ENCODE results near the gene ATAT1.

DNA sequence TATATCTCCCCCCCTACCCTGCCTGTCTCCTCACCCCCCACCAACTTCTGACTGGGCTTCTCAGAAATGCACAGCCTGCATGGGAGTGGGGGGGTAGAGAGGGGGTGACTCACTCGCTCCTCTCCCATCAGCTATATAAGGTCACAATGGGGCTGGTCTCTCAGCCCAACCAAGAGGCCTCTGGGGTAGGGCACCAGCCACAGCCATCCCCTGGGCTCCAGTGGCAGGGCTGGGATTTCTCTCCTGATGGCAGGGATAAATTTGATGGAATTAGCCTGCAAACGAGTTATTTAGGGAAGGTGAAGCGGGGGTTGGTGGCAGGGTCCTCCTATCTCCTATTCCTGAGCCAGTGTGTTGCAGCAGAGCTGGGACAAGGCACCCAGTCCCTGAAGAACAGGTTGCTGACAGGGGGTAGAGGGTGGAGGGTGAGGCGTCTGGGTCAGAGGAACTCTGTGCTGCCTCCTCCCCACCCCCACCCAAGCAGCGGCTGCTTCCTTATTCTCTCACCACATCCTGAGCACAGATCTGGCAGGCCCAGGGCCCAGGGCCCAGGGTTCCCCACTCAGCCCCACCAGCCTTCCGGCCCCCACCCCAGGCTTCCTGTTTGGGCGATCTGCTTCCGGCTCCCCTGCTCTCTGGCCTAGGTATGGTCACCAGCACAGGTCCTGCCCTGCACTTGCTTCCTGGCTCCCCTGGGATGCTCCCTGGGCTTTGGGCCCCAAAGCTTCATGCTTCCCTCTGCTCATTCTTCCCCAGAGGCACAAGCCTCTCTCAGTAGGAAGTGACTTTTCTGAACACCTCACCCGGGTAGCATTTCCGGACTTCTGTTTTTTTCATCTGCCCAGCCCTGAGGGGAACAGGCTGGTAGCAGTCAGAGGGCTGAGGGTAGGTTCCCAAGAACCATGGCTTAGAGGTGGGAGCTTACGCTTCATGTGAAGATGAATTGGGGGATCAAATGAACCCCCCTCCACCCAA is 55.8 kb downstream of the ATAT1 start:
- peak; percentile 32; the same call in 1 of the 2 replicates for TF ChIP-seq TAF1 (IDR thresholded peaks at IDR 0.05; ENCODE audit: borderline replicate concordance, low read depth, low read length)
- TF ChIP-seq, protein P1, sequence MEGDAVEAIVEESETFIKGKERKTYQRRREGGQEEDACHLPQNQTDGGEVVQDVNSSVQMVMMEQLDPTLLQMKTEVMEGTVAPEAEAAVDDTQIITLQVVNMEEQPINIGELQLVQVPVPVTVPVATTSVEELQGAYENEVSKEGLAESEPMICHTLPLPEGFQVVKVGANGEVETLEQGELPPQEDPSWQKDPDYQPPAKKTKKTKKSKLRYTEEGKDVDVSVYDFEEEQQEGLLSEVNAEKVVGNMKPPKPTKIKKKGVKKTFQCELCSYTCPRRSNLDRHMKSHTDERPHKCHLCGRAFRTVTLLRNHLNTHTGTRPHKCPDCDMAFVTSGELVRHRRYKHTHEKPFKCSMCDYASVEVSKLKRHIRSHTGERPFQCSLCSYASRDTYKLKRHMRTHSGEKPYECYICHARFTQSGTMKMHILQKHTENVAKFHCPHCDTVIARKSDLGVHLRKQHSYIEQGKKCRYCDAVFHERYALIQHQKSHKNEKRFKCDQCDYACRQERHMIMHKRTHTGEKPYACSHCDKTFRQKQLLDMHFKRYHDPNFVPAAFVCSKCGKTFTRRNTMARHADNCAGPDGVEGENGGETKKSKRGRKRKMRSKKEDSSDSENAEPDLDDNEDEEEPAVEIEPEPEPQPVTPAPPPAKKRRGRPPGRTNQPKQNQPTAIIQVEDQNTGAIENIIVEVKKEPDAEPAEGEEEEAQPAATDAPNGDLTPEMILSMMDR (IDR thresholded peaks at IDR 0.05), result no peak
- peak; percentile 78 for TF ChIP-seq POLR2AphosphoS5 (IDR thresholded peaks at IDR 0.05; ENCODE audit: low read depth, low read length)
- peak; percentile 33; the same call in 1 of the 2 replicates for TF ChIP-seq SIN3A (IDR thresholded peaks at IDR 0.05; ENCODE audit: borderline replicate concordance, low read depth, low read length)
- no peak for TF ChIP-seq NFIC (IDR thresholded peaks at IDR 0.05; ENCODE audit: borderline replicate concordance)
- TF ChIP-seq MXI1 (IDR thresholded peaks at IDR 0.05; ENCODE audit: low read depth, low read length), result peak; percentile 32; the same call in 1 of the 2 replicates
- no peak for TF ChIP-seq USF1 (IDR thresholded peaks at IDR 0.05; ENCODE audit: borderline replicate concordance, low read depth)

Data from SK-N-SH (cell line).